ENCODE data around the gene SMCHD1. TPM values are rescaled to one million over a fixed set of nuclear protein-coding genes. Genes with fewer than 3 reads are reported as not detected.

SMCHD1 gene
- total RNA-seq, 2 experiments from 2014 or later: 357 to 359 TPM

DNA sequence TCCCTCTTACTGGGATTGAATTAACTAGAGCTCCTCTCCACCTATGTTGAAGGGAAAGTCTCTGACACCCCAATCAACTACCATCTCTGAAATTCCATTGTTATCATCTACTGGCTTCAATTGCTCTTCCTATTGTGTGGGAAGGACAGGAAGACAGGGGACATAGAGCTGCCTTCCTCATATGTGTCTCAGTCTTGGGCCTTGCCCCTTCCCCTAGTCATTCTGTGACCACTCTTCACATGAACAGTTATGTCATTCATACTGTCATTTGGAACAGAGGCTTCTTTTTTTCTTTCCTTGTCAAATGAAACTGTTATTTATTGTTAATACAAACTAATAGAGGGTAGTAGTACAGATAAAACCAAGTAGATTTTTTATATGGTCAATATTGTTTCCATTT is 121.7 kb downstream of the SMCHD1 start:
- no peak overlapping the region for H3K27ac Mint-ChIP-seq
- Histone ChIP-seq H3K36me3 (ENCODE audit: insufficient read depth, low read length) (peaks cover 93% of the 10 kb centered on the region), H3K9me3 (ENCODE audit: control insufficient read depth in 1 of 2, insufficient read depth in 1 of 2, low read length in 2 of 2) (no peaks in the 10 kb centered on the region), H3K4me3 (ENCODE audit: low read length) (no peak overlapping the region), H3K27ac (ENCODE audit: low read depth in 1 of 2, low read length in 2 of 2) (no peak overlapping the region), H3K27me3 (ENCODE audit: control insufficient read depth in 1 of 2, insufficient read depth in 2 of 2, low read length in 2 of 2) (no peaks in the 10 kb centered on the region), H3K4me1 (ENCODE audit: insufficient read depth, low read length) (no peaks in the 10 kb centered on the region)
- no peak for DNase-seq
- H3K9me3 Mint-ChIP-seq: no peaks in the 10 kb centered on the region
- intact Hi-C loops (cut with DNase I, micrococcal nuclease): loop anchor here in 1 of 2 experiments (10.0 kb wide), 1 partner anchor 82 kb away; no protein-coding TSS in a partner anchor
- peaks cover 7% of the 10 kb centered on the region for H3K4me1 Mint-ChIP-seq (ENCODE audit: low read depth)
- ChIA-PET CTCF (no interaction called here), POLR2A (interaction anchor here (1.1 to 1.3 kb wide), 2 partner anchors 9 to 14 kb away, joined by 3 to 4 read pairs; no protein-coding TSS in a partner anchor)
- no peak overlapping the region for H3K4me3 Mint-ChIP-seq
- no peaks in the 10 kb centered on the region for H3K27me3 Mint-ChIP-seq
- ATAC-seq (ENCODE audit: poor library complexity): no peak
- TF ChIP-seq, protein P1, sequence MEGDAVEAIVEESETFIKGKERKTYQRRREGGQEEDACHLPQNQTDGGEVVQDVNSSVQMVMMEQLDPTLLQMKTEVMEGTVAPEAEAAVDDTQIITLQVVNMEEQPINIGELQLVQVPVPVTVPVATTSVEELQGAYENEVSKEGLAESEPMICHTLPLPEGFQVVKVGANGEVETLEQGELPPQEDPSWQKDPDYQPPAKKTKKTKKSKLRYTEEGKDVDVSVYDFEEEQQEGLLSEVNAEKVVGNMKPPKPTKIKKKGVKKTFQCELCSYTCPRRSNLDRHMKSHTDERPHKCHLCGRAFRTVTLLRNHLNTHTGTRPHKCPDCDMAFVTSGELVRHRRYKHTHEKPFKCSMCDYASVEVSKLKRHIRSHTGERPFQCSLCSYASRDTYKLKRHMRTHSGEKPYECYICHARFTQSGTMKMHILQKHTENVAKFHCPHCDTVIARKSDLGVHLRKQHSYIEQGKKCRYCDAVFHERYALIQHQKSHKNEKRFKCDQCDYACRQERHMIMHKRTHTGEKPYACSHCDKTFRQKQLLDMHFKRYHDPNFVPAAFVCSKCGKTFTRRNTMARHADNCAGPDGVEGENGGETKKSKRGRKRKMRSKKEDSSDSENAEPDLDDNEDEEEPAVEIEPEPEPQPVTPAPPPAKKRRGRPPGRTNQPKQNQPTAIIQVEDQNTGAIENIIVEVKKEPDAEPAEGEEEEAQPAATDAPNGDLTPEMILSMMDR (IDR thresholded peaks at IDR 0.05): no peak
- H3K36me3 Mint-ChIP-seq (ENCODE audit: low read depth): peaks cover 96% of the 10 kb centered on the region

DNA sequence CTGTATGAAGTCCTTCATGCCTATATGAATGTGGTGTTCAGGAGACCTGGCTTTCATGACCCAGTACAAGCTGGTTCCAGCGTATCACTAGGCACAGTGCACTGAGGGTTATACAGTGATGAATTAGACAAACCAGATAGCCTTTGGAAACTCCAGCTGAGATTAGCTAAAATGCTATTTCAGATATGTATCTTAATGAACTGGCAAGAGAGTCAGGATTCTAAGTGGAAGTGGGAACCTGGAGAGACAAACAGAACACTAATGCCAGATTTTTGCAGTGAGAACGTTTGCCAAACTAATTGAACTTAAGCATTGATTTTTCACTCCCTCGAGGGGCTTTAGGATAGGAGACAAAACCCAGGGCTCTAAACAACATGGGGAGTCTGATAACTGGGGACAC is 125.2 kb downstream of the SMCHD1 start:
- TF ChIP-seq, protein P1 (IDR thresholded peaks at IDR 0.05): no peak
- Histone ChIP-seq H3K4me1 (ENCODE audit: insufficient read depth, low read length) (no peaks in the 10 kb centered on the region), H3K9me3 (ENCODE audit: control insufficient read depth in 1 of 2, insufficient read depth in 1 of 2, low read length in 2 of 2) (no peaks in the 10 kb centered on the region), H3K4me3 (ENCODE audit: low read length) (no peak overlapping the region), H3K27me3 (ENCODE audit: control insufficient read depth in 1 of 2, insufficient read depth in 2 of 2, low read length in 2 of 2) (no peaks in the 10 kb centered on the region), H3K27ac (ENCODE audit: low read depth in 1 of 2, low read length in 2 of 2) (no peak overlapping the region), H3K36me3 (ENCODE audit: insufficient read depth, low read length) (peaks cover 88% of the 10 kb centered on the region)
- POLR2A ChIA-PET: interaction anchor here (1.1 kb wide), 1 partner anchor 125 kb away, joined by 9 read pairs; the partner anchor contains the start of gene SMCHD1
- Mint-ChIP-seq H3K27ac (no peak overlapping the region), H3K9me3 (no peaks in the 10 kb centered on the region), H3K4me1 (ENCODE audit: low read depth) (peaks cover 11% of the 10 kb centered on the region), H3K36me3 (ENCODE audit: low read depth) (peaks cover 94% of the 10 kb centered on the region), H3K4me3 (no peak overlapping the region), H3K27me3 (no peaks in the 10 kb centered on the region)
- CTCF ChIA-PET: interaction anchor here (0.7 to 1.4 kb wide), 5 partner anchors 10 to 142 kb away, joined by 3 to 6 read pairs (median 3); no protein-coding TSS in a partner anchor
- no peak for ATAC-seq (ENCODE audit: poor library complexity)
- no peak for DNase-seq
- intact Hi-C loops (cut with DNase I, micrococcal nuclease): loop anchor here in 1 of 2 experiments (10.0 kb wide), 1 partner anchor 216 kb away; no protein-coding TSS in a partner anchor

- DNase-seq (no peak), ATAC-seq (ENCODE audit: poor library complexity) (no peak)
- Histone ChIP-seq H3K4me1 (ENCODE audit: insufficient read depth, low read length) (no peaks in the 10 kb centered on the region), H3K27me3 (ENCODE audit: control insufficient read depth in 1 of 2, insufficient read depth in 2 of 2, low read length in 2 of 2) (no peaks in the 10 kb centered on the region), H3K9me3 (ENCODE audit: control insufficient read depth in 1 of 2, insufficient read depth in 1 of 2, low read length in 2 of 2) (no peaks in the 10 kb centered on the region), H3K27ac (ENCODE audit: low read depth in 1 of 2, low read length in 2 of 2) (no peak overlapping the region), H3K4me3 (ENCODE audit: low read length) (no peak overlapping the region), H3K36me3 (ENCODE audit: insufficient read depth, low read length) (peaks cover 91% of the 10 kb centered on the region)
- Mint-ChIP-seq H3K36me3 (ENCODE audit: low read depth) (peaks cover 91% of the 10 kb centered on the region), H3K27me3 (no peaks in the 10 kb centered on the region), H3K4me1 (ENCODE audit: low read depth) (peaks cover 5% of the 10 kb centered on the region), H3K27ac (peak overlapping the region; percentile 28), H3K9me3 (no peaks in the 10 kb centered on the region), H3K4me3 (no peak overlapping the region)
- CTCF ChIA-PET: no interaction called here
- intact Hi-C loops (cut with DNase I, micrococcal nuclease): loop anchor here (5.0 to 10.0 kb wide), 2 partner anchors 35 to 222 kb away; no protein-coding TSS in a partner anchor
- TF ChIP-seq, protein P1 (IDR thresholded peaks at IDR 0.05): no peak
- POLR2A ChIA-PET: interaction anchor here (1.0 kb wide), 1 partner anchor 10 kb away, joined by 3 read pairs; no protein-coding TSS in a partner anchor
Observed at GRCh38 chr18:2787225-2787624, 131.7 kb downstream of the SMCHD1 start.
